ACC112 (cell line): ENCODE measurements around the gene TRIM15.
"Not testable (repeated sequence)": the region's sequence is repeated elsewhere in the genome, so short reads cannot be mapped to it uniquely, and the experiment has no call there.

Experiments used
- H2AFZ ChIP-seq: fragments of 200-600 bp; sonication (generic); one replicate; pipeline ENCODE4 v1.6.0; 2017; ENCODE audit warnings: antibody characterized with exemption, low read length; ENCODE audit not compliant: unreplicated experiment
- H3K27ac ChIP-seq: fragments of 200-600 bp; sonication (generic); 2 replicates; pipeline ENCODE4 v1.5.1; 2014; ENCODE audit warnings: low read depth, mild to moderate bottlenecking, antibody characterized with exemption, low read length, moderate library complexity
- H3K27me3 ChIP-seq: fragments of 200-600 bp; sonication (generic); 2 replicates; pipeline ENCODE4 v1.6.1; 2014; ENCODE audit warnings: mild to moderate bottlenecking, antibody characterized with exemption, low read length, moderate library complexity, mixed read lengths; ENCODE audit not compliant: insufficient read depth
- H3K36me3 ChIP-seq: fragments of 200-600 bp; sonication (generic); 2 replicates; pipeline ENCODE4 v1.6.1; 2016; ENCODE audit warnings: mild to moderate bottlenecking, antibody characterized with exemption, low read length, moderate library complexity, mixed read lengths; ENCODE audit not compliant: insufficient read depth
- H3K4me1 ChIP-seq: fragments of 200-600 bp; sonication (generic); one replicate; pipeline ENCODE4 v1.6.1; 2016; ENCODE audit warnings: low read length, mixed read lengths; ENCODE audit not compliant: insufficient read depth, unreplicated experiment, control insufficient read depth
- H3K4me3 ChIP-seq: fragments of 200-600 bp; sonication (generic); 2 replicates; pipeline ENCODE4 v1.5.1; 2014; ENCODE audit warnings: mild to moderate bottlenecking, low read depth, low read length
- H3K79me2 ChIP-seq: fragments of 200-600 bp; sonication (generic); one replicate; pipeline ENCODE4 v1.6.0; 2016; ENCODE audit warnings: low read length; ENCODE audit not compliant: control insufficient read depth, unreplicated experiment, insufficient read depth

Gene TRIM15

GRCh38 chr6:30130887-30131862 lies 32.2 kb upstream of the TRIM15 start:
- H3K4me1 ChIP-seq, result peaks cover 10% of the 10 kb centered on the region
- H3K27me3 ChIP-seq, result peaks cover 84% of the 10 kb centered on the region
- no peak overlapping the region for H3K27ac ChIP-seq
- peak overlapping the region; percentile 58; the same call in 1 of the 2 replicates for H3K4me3 ChIP-seq
- no peaks in the 10 kb centered on the region for H3K79me2 ChIP-seq
- H3K36me3 ChIP-seq, result no peaks in the 10 kb centered on the region
- H2AFZ ChIP-seq, result peak overlapping the region; percentile 9

DNA sequence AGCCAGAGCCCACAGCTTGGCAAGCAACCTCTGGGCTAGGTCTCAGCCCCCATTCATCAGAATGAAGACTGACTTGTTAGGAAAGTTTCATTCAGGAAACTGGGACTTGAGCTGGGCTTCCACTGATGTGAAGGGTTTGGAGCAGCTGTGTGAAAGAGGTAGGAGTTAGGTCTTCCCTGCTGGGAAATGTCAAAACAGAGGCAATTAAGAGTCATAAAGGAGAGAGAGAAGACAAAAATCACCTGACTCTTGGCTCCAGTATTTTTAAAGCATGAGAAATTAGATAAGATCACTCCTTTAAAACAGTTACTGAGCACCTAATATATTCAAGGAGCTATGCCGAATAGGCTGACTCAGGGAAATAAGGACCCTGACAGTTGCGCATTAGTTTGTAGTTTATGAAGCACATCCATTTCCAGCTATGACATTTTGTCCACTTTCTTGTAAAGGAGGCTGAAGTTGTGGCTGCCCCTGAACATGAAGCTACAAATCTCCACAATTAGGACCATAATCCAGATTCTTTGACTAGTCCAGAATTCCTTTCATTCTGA lies 31.3 kb upstream of the TRIM15 start:
- H3K4me3 ChIP-seq, result no peak overlapping the region
- H3K79me2 ChIP-seq, result no peaks in the 10 kb centered on the region
- H3K4me1 ChIP-seq, result peaks cover 10% of the 10 kb centered on the region
- no peak overlapping the region for H3K27ac ChIP-seq
- peaks cover 85% of the 10 kb centered on the region for H3K27me3 ChIP-seq
- no peak overlapping the region for H2AFZ ChIP-seq
- no peaks in the 10 kb centered on the region for H3K36me3 ChIP-seq

- H3K79me2 ChIP-seq, result no peaks in the 10 kb centered on the region
- H3K4me3 ChIP-seq, result no peak overlapping the region
- H3K4me1 ChIP-seq, result peaks cover 8% of the 10 kb centered on the region
- no peak overlapping the region for H3K27ac ChIP-seq
- peaks cover 73% of the 10 kb centered on the region for H3K27me3 ChIP-seq
- H2AFZ ChIP-seq, result no peak overlapping the region
- H3K36me3 ChIP-seq, result no peaks in the 10 kb centered on the region
These were observed 28.2 kb upstream of the TRIM15 start for GRCh38 chr6:30135147-30135546.

DNA sequence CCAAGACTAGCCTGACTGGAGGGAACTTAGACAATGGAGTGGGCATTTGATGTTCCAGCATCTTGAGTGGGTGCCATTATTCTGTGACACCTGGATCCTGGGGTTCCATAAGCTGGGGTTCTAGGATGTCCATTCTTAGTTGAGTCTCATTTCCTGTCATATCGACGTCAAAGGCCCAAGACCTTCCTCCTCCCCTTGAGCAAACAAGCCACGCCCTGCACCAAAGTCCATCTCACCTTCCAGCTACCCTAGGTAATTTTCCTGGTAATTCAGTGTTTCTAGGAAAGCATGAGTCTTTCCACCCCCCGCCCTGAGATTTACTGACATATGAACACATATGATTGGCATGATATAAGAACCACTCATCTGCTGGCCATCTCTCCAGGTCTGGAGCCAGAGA lies 27.6 kb upstream of the TRIM15 start, which contains the start of gene TRIM40:
TRIM40 (plus strand) TSS at position 384 of the 400 bp plus-strand sequence. CDS start 897 bp downstream, outside the sequence.
- H3K4me3 ChIP-seq, result no peak within 1 kb of the TSS
- H3K36me3 ChIP-seq, result no peaks in the 10 kb centered on the region
- H3K27ac ChIP-seq, result no peak within 1 kb of the TSS
- H3K27me3 ChIP-seq, result peaks cover 71% of the 10 kb centered on the region
- peaks cover 2% of the 10 kb centered on the region for H3K4me1 ChIP-seq
- no peaks in the 10 kb centered on the region for H3K79me2 ChIP-seq
- H2AFZ ChIP-seq, result no peak within 1 kb of the TSS

DNA sequence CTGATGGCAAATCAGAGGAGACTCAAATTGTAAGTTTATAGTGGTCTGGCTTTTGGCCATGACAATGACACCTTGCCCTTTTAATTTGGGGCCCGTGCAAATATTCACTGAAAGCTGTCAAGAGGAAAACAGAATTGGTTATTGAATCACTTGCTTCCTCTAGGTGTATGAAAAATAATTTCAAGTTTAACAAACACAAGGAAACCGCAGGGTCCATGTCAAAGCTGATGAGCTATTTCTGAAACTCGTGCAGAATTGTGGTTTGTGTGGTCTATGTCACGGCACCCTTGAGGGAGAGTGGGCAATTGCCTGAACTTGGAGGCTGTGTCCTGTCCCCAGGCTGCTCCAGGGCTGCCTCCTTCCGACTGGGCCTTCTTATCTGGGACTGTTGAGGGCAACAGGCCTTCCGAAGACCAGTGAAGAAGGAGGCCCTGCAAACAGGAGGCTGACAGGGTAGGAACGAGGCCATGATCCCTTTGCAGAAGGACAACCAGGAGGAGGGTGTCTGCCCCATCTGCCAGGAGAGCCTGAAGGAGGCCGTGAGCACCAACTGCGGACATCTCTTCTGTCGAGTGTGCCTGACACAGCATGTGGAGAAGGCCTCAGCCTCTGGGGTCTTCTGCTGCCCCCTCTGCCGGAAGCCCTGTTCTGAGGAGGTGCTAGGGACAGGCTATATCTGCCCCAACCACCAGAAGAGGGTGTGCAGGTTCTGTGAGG lies 26.6 kb upstream of the TRIM15 start:
- no peak overlapping the region for H2AFZ ChIP-seq
- peaks cover 74% of the 10 kb centered on the region for H3K27me3 ChIP-seq
- H3K36me3 ChIP-seq, result no peaks in the 10 kb centered on the region
- no peak overlapping the region for H3K27ac ChIP-seq
- H3K4me3 ChIP-seq, result no peak overlapping the region
- no peaks in the 10 kb centered on the region for H3K4me1 ChIP-seq
- no peaks in the 10 kb centered on the region for H3K79me2 ChIP-seq

GRCh38 chr6:30140240-30140639 lies 23.1 kb upstream of the TRIM15 start:
- H3K79me2 ChIP-seq, H3K4me3 ChIP-seq, H3K36me3 ChIP-seq, H2AFZ ChIP-seq, H3K27ac ChIP-seq, H3K4me1 ChIP-seq: not testable (repeated sequence)
- H3K27me3 ChIP-seq, result peaks cover 76% of the 10 kb centered on the region

DNA sequence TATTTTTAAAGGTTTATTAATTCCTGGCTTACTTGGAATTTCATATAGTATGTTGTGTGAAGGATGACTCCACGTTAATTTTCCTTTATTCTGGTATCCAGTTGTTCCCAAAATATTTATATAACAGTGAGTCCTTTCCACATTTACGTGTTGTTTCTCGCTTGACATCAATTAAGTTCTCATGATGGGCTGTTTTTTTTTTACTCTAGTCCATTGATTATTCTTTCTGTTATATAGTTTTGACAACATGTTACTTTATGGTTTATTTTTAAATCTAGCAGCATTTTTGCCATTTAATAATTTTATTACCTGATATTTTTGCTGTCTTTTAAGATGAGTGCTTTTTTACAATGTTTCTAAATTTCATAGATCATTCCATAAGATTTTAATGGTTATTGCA lies 20.7 kb upstream of the TRIM15 start:
- Histone ChIP-seq H3K36me3 (no peaks in the 10 kb centered on the region), H3K27ac (no peak overlapping the region), H3K79me2 (no peaks in the 10 kb centered on the region), H2AFZ (no peak overlapping the region), H3K4me1 (no peaks in the 10 kb centered on the region), H3K4me3 (no peak overlapping the region), H3K27me3 (peaks cover 63% of the 10 kb centered on the region)

- H3K79me2 ChIP-seq, result no peaks in the 10 kb centered on the region
- H3K4me1 ChIP-seq, result no peaks in the 10 kb centered on the region
- H3K4me3 ChIP-seq, result no peak overlapping the region
- no peaks in the 10 kb centered on the region for H3K36me3 ChIP-seq
- H3K27me3 ChIP-seq, result peaks cover 52% of the 10 kb centered on the region
- H3K27ac ChIP-seq, result no peak overlapping the region
- no peak overlapping the region for H2AFZ ChIP-seq
These were observed 19.6 kb upstream of the TRIM15 start for GRCh38 chr6:30143780-30144179.

- H2AFZ ChIP-seq, result no peak overlapping the region
These were observed 18.5 kb upstream of the TRIM15 start for GRCh38 chr6:30144811-30145210.

GRCh38 chr6:30145818-30146217 lies 17.5 kb upstream of the TRIM15 start:
- Histone ChIP-seq H3K4me3 (no peak overlapping the region), H3K79me2 (no peaks in the 10 kb centered on the region), H3K27ac (no peak overlapping the region), H3K4me1 (no peaks in the 10 kb centered on the region), H3K27me3 (peaks cover 45% of the 10 kb centered on the region), H3K36me3 (no peaks in the 10 kb centered on the region), H2AFZ (no peak overlapping the region)

More at GRCh38 chr6:30144811-30145210, 18.5 kb upstream of the TRIM15 start:
- Histone ChIP-seq H3K4me3 (no peak overlapping the region), H3K36me3 (no peaks in the 10 kb centered on the region), H3K4me1 (no peaks in the 10 kb centered on the region), H3K79me2 (no peaks in the 10 kb centered on the region), H3K27ac (no peak overlapping the region), H3K27me3 (peaks cover 50% of the 10 kb centered on the region)
